OCI-LY3 (cell line): Measurements from ENCODE around the gene VAT1L.

Source experiments
- CTCF ChIP-seq: fragments of 200-600, 300-600 bp; sonication (generic); IDR thresholded peaks from 2 replicates; pipeline ENCODE4 v1.5.1; 2014; ENCODE audit warnings: antibody characterized with exemption, low read length, low read depth
- EZH2phosphoT487 ChIP-seq: fragments of 200-600 bp; shearing (Covaris generic); IDR thresholded peaks from 2 replicates; pipeline ENCODE4 v1.6.1; 2018; ENCODE audit warnings: antibody characterized with exemption, mixed run types, low read depth

DNA sequence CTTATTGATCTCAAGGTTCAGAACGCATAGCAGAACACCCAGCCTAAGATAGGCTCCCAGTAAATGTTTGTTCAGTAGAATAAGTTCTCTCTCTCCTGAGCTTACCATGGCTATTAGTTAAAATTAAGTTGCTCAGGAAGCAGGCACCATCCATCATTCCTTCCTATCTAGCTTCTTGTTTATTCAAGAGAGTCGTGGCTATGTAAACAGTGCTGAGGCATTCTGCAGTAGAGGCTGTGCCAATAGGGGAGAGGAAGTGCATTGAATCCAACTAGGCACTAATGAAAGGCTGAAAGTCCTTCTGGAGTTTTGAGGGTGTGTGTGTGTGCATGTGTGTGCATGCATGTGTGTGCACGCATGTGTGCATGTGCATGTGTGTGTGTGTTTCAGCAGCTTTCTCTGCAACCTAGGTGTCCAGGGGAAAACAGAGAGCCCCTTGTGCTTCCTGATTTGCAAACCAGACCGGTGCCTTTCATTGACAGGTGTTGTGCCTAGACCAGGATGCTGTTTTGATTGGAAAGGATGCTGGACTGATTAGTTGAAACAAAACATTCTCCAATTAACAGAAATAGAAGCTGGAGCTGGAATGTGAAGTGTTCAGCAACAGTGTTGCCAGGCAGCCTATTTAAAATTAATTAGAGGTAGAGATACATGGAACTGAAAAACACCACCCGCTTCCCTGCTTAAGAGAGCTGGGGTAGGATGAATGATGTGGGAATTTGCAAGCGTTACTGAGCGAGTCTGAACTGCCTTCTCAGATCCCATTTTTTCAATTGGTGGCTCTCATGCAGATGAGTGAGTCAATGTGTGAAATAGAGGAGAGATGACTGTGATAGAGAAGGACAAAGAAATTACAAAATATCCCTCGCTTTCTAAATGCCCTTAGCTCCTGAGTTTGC is 130.7 kb downstream of the VAT1L start:
- TF ChIP-seq CTCF (no peak), EZH2phosphoT487 (no peak)
